Peyer's patch (tissue), 4 donors: ENCODE data around the gene TAS1R2. TPM values are rescaled to one million over a fixed set of nuclear protein-coding genes. Genes with fewer than 3 reads are reported as not detected.
"Not testable (repeated sequence)": the region's sequence is repeated elsewhere in the genome, so short reads cannot be mapped to it uniquely, and the experiment has no call there.

Experiments
- DNase-seq, 3 donors: peaks; one replicate each; pipeline ENCODE4 v3.0.0-alpha.2; 2017 to 2019
- H3K27ac ChIP-seq, 4 donors: fragments of 200-600 bp; sonication (generic); one replicate each; pipeline ENCODE4 v1.5.1; 2016 to 2019
- H3K27me3 ChIP-seq, 2 donors: fragments of 200-600 bp; sonication (generic); one replicate each; pipeline ENCODE4 v1.5.1; 2019
- H3K36me3 ChIP-seq, 3 donors: fragments of 200-600 bp; sonication (generic); one replicate each; pipeline ENCODE4 v1.5.1; 2016 to 2019
- H3K4me1 ChIP-seq, 4 donors: fragments of 200-600 bp; sonication (generic); one replicate each; pipeline ENCODE4 v1.5.1; 2016 to 2019
- H3K4me3 ChIP-seq, 4 donors: fragments of 200-600 bp; sonication (generic); 1 replicate in 3 of 4; 2 replicates in 1 of 4; pipeline ENCODE4 v1.5.1; 2016 to 2019; ENCODE audit warnings: mild to moderate bottlenecking in 1 of 4
- H3K9me3 ChIP-seq, 4 donors: fragments of 200-600 bp; sonication (generic); one replicate each; pipeline ENCODE4 v1.5.1; 2016 to 2019; ENCODE audit warnings: mild to moderate bottlenecking in 1 of 4
- POLR2A ChIP-seq, 2 donors: fragments of 450-650 bp; IDR thresholded peaks; one replicate each; pipeline ENCODE4 v1.5.1; 2017; ENCODE audit warnings: antibody characterized with exemption in 2 of 2, mild to moderate bottlenecking in 2 of 2, moderate library complexity in 2 of 2
- total RNA-seq, 4 donors: library from RNA; depleted of rRNA; stranded (reverse); fragments of >200 nt; gene quantifications; one replicate each; pipeline ENCODE4 v1.1.0, GENCODE V29; 2016
- TF ChIP-seq, protein P1 (sequence below), 6 experiments: fragments of 450-650 bp in 4 of 6; fragments of 200-600 bp in 2 of 6; sonication (generic) in 1 of 6; IDR thresholded peaks; one replicate each; pipeline ENCODE4 v1.5.1; 2017 to 2019; ENCODE audit warnings: antibody characterized with exemption in 6 of 6, mild to moderate bottlenecking in 3 of 6, moderate library complexity in 1 of 6

TAS1R2 gene
- total RNA-seq, 4 donors from 2014 or later = 0.35 TPM; not detected in 3

GRCh38 chr1:18871401-18872070 lies 12.1 kb upstream of the TAS1R2 start:
- Histone ChIP-seq H3K27ac (no peak overlapping the region), H3K4me3 (no peak overlapping the region), H3K27me3 (no peaks in the 10 kb centered on the region), H3K9me3 (no peaks in the 10 kb centered on the region), H3K4me1 (peaks cover 0 to 7% (median 0%) of the 10 kb centered on the region in 4 donors), H3K36me3 (no peaks in the 10 kb centered on the region)
- no peak for DNase-seq
- TF ChIP-seq POLR2A (IDR thresholded peaks at IDR 0.05) = no peak

GRCh38 chr1:18870957-18871356 lies 11.5 kb upstream of the TAS1R2 start:
- H3K4me1 ChIP-seq = peaks cover 0 to 7% (median 0%) of the 10 kb centered on the region in 4 donors
- no peaks in the 10 kb centered on the region for H3K36me3 ChIP-seq
- no peaks in the 10 kb centered on the region for H3K27me3 ChIP-seq
- TF ChIP-seq, protein P1, sequence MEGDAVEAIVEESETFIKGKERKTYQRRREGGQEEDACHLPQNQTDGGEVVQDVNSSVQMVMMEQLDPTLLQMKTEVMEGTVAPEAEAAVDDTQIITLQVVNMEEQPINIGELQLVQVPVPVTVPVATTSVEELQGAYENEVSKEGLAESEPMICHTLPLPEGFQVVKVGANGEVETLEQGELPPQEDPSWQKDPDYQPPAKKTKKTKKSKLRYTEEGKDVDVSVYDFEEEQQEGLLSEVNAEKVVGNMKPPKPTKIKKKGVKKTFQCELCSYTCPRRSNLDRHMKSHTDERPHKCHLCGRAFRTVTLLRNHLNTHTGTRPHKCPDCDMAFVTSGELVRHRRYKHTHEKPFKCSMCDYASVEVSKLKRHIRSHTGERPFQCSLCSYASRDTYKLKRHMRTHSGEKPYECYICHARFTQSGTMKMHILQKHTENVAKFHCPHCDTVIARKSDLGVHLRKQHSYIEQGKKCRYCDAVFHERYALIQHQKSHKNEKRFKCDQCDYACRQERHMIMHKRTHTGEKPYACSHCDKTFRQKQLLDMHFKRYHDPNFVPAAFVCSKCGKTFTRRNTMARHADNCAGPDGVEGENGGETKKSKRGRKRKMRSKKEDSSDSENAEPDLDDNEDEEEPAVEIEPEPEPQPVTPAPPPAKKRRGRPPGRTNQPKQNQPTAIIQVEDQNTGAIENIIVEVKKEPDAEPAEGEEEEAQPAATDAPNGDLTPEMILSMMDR (IDR thresholded peaks at IDR 0.05) = no peak
- TF ChIP-seq POLR2A (IDR thresholded peaks at IDR 0.05) = no peak
- no peak for DNase-seq
- H3K4me3 ChIP-seq = no peak overlapping the region
- no peaks in the 10 kb centered on the region for H3K9me3 ChIP-seq
- H3K27ac ChIP-seq = no peak overlapping the region

GRCh38 chr1:18870595-18870865 lies 11.1 kb upstream of the TAS1R2 start:
- not testable (repeated sequence) for H3K27ac ChIP-seq, H3K27me3 ChIP-seq, H3K4me3 ChIP-seq, DNase-seq, H3K9me3 ChIP-seq, H3K36me3 ChIP-seq, H3K4me1 ChIP-seq

- no peak for DNase-seq
- H3K4me1 ChIP-seq = peaks cover 0 to 3% (median 0%) of the 10 kb centered on the region in 4 donors
These were observed 10.6 kb upstream of the TAS1R2 start for GRCh38 chr1:18869847-18870594.

DNA sequence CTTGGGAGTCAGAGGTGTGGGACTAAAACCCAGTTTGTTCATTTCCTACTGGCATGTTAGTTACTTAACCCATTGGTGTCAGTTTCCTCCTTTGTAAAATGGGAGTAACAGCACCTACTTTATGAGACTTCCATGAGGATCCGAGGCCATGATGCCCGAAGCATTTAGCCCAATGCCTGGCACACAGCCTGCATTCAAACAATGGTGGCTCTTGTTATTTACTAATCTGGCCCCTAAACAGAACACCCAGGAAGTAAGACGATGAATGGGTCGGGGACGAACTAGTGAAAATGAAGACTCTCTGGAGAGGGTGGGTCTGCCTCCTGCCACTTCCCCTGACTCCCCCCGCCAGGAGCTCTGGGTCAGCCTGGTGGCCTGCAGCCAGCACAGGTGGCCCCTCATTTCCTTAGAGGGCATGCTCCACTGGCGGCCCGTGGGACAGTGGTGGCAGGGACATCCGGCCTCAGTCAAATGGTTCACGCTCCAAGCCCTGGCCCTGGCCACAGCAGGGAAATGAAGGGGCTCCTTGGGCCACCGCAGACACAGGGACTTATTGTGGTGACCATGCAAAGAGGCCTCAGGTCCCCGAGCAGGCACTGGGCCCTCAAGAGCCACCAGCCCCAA lies 9.5 kb upstream of the TAS1R2 start:
- no peaks in the 10 kb centered on the region for H3K9me3 ChIP-seq
- TF ChIP-seq POLR2A (IDR thresholded peaks at IDR 0.05) = no peak
- TF ChIP-seq, protein P1 (IDR thresholded peaks at IDR 0.05) = no peak
- H3K4me1 ChIP-seq = no peaks in the 10 kb centered on the region
- DNase-seq = no peak
- no peaks in the 10 kb centered on the region for H3K27me3 ChIP-seq
- no peaks in the 10 kb centered on the region for H3K36me3 ChIP-seq
- no peak overlapping the region for H3K4me3 ChIP-seq
- H3K27ac ChIP-seq = no peak overlapping the region

More at GRCh38 chr1:18869847-18870594, 10.6 kb upstream of the TAS1R2 start:
- Histone ChIP-seq H3K27ac (no peak overlapping the region), H3K36me3 (no peaks in the 10 kb centered on the region), H3K9me3 (no peaks in the 10 kb centered on the region), H3K27me3 (no peaks in the 10 kb centered on the region), H3K4me3 (no peak overlapping the region)
- TF ChIP-seq, protein P1 (IDR thresholded peaks at IDR 0.05) = no peak
- no peak for TF ChIP-seq POLR2A (IDR thresholded peaks at IDR 0.05)

GRCh38 chr1:18868354-18868753 lies 8.9 kb upstream of the TAS1R2 start:
- TF ChIP-seq, protein P1 (IDR thresholded peaks at IDR 0.05) = no peak
- no peak for TF ChIP-seq POLR2A (IDR thresholded peaks at IDR 0.05)
- H3K36me3 ChIP-seq = no peaks in the 10 kb centered on the region
- H3K27ac ChIP-seq = no peak overlapping the region
- no peaks in the 10 kb centered on the region for H3K27me3 ChIP-seq
- no peak overlapping the region for H3K4me3 ChIP-seq
- no peaks in the 10 kb centered on the region for H3K9me3 ChIP-seq
- no peak for DNase-seq
- no peaks in the 10 kb centered on the region for H3K4me1 ChIP-seq
